ENCODE results near the gene RFTN2. TPM values are rescaled to one million over a fixed set of nuclear protein-coding genes. Genes with fewer than 3 reads are reported as not detected.
"Not testable (repeated sequence)": the region's sequence is repeated elsewhere in the genome, so short reads cannot be mapped to it uniquely, and the experiment has no call there.

Gene RFTN2
- total RNA-seq = 10 to 100 TPM in 1 of 2 donors, 1 to 10 TPM in 1; 5.4 to 11.4 TPM
- long read RNA-seq, donor 1, partial matches to known transcripts = 1 of 4 reads
- long read RNA-seq, donor 1, other reads (novel, unspliced or antisense) = 3 of 4 reads
- long read RNA-seq, donor 2, partial matches to known transcripts = 2 of 4 reads
- long read RNA-seq, donor 2, other reads (novel, unspliced or antisense) = 2 of 4 reads

- no peak for DNase-seq (ENCODE audit: low spot score)
- intact Hi-C loops (cut with DNase I) = no loop called here
These were observed at the start of gene RFTN2 for GRCh38 chr2:197675246-197675645. RFTN2 (minus strand) TSS chr2:197675587; CDS start chr2:197675458, 129 bp downstream.

DNA sequence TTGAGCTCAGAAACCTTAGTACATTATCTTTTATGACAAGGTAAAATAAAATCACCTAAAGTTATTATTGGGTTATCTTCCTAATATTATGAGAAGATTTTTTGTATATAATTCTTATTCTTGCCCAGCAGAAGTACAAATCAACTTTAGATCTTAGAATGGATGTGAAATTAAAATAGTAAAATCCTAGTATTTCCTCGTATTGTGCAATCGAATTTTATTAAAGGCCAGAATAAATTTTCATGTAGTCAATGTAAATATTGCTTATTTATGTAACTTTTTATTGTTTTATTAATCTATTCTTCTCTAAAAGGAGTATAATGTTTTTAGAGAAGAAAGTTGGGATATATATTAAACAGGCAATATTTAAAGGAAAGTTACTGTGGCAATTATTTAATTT is 42.5 kb upstream of the RFTN2 start:
- no peak for DNase-seq (ENCODE audit: low spot score)
- intact Hi-C loops (cut with DNase I) = no loop called here

DNA sequence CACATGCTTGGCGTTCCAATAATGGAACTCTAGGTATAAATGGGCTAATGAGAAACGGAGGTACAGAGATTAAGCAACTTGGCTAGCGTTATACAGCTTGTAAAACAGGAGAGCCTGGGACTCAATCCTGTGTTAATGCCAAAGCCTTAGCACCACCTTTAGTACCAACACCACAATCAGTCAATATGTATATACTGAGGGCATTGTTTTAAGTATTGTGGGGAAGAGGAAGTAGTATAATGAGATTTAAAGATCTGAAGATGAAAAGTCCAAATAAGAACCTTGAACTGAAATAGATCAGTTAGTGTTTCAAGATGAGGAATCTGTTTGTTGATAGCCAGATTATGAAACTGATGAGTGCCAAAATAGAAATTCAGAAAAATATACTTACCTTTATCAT is 37.9 kb upstream of the RFTN2 start:
- intact Hi-C loops (cut with DNase I) = no loop called here
- no peak for DNase-seq (ENCODE audit: low spot score)

DNA sequence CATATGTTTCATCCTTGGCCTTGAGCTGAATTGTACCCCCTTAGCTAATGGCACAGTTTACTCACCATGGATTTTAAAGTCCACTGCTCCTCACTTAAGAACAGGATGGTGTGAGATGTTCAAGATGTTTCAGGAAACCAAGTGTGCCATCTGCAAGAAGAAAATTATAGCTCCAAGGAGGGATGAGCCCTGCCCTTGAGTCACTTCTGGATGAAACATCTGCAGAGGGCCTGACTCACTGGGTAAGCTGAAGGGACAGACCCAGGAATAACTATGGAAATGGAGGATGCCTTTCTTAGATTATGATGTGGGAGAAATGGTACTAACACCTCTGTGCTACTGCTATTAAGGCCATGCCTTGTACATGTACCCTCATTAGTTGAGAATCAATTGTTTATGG is 36.2 kb upstream of the RFTN2 start:
- intact Hi-C loops (cut with DNase I) = no loop called here

DNA sequence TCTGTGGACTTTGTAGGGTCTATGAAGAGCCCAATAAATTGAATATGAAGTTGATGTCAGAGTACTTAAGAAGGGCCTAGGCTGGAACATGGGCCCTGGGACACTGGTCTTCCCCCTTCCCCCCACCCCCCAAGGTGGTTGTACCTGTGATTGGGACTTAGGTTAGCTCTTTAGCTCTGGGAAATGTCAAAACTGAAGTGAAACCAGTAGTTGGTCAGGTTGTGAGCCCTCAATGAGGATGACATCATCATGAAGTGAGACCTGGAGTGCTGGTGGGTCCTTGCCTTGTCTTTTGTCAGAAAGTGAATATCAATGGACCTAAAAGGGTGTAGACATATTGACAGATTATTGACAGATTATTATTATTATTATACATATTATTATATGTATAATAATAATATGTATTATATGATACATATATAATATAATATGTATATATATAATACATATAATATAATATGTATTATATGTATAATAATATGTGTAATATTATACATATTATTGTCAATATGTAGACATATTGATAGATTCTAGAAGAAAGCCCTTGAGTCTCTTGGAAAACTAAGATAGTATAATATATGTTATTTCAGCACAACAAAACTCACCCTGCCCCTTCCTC is 35.1 kb upstream of the RFTN2 start:
- no peak for DNase-seq (ENCODE audit: low spot score)
- intact Hi-C loops (cut with DNase I) = no loop called here

More for the DNA sequence above, 36.2 kb upstream of the RFTN2 start:
- no peak for DNase-seq (ENCODE audit: low spot score)

DNA sequence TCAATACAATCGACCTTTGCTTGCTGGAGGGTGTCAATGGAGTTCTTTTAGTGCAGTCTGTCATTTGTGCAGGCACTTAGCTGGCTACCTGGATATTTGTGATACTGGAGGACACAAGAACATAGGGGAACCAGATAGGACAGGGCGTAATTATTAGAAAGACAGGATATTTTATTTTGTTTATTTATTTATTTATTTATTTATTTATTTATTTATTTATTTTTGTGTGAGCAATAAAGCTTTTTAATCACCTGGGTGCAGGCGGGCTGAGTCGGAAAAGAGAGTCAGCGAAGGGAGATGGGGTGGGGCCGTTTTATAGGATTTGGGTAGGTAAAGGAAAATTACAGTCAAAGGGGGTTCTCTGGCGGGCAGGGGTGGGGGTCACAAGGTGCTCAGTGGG is 33.8 kb upstream of the RFTN2 start:
- DNase-seq (ENCODE audit: low spot score) = not testable (repeated sequence)
- intact Hi-C loops (cut with DNase I) = loop anchor here in 1 of 2 donors (10.0 kb wide), 1 partner anchor 194 kb away; the partner anchor contains the start of gene MOB4

GRCh38 chr2:197708331-197708730 is 32.9 kb upstream of the RFTN2 start:
- no peak for DNase-seq (ENCODE audit: low spot score)
- intact Hi-C loops (cut with DNase I) = loop anchor here in 1 of 2 donors (10.0 kb wide), 1 partner anchor 194 kb away; the partner anchor contains the start of gene MOB4

DNA sequence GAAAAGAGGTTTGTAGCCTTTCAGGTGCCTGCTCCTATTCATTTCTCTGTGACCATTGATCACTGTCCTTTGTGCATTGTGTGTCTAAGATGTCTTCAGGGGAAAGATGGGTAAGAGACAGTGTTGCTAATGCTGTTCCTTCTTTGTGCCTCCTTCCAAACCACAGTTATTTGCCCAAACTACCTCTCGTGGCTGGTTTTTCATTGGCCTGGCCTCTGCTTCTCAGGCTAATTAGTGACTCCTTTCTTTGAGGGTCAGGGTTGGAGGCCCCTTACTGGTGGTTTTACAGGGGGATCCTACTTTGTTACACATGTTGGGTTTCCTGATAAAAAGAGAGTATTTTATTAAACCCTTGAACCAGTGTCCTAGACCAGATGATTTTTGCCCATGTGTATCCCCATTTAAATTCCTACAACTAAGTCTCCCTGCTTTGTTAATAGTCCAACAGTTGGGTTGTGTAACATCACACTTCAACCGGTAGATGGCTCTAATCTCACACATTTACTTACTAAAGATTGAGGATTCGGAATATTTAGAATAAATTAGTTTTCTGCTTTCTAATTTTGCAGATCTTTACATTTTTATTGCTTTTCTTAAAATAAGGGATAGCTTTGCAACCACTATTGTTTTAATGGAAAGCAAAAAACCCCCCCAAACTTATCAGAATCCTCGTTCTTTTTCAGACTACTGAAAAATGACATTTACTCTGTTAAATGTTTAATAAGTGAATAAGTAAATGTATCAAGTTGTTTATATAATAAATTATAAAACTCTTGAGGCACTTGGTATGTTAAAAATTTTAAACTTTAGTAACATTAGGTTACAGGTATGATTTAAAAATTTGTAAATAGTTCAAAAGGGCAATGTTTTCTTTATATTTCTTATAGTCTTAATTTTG is 32.2 kb upstream of the RFTN2 start:
- intact Hi-C loops (cut with DNase I) = loop anchor here in 1 of 2 donors (10.0 kb wide), 1 partner anchor 193 kb away; the partner anchor contains the start of gene MOB4
- no peak for DNase-seq (ENCODE audit: low spot score)

DNA sequence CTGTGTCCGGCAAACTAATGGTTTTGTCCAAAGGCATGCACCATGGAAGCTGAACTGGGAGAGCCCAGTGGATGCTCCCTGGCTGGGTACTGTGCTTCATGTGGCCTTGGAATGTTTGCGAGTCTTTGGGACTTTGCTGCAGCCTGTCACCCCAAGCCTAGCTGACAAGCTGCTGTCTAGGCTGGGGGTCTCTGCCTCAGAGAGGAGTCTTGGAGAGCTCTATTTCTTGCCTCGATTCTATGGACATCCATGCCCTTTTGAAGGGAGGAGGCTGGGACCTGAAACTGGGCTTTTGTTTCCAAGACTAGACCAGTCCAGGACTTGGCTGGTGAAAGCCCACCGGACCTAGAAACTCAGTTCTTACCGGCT is 31.4 kb upstream of the RFTN2 start:
- intact Hi-C loops (cut with DNase I) = loop anchor here in 1 of 2 donors (10.0 kb wide), 1 partner anchor 192 kb away; the partner anchor contains the start of gene MOB4
- DNase-seq (ENCODE audit: low spot score) = no peak

- intact Hi-C loops (cut with DNase I) = loop anchor here in 1 of 2 donors (10.0 kb wide), 1 partner anchor 191 kb away; the partner anchor contains the start of gene MOB4
- DNase-seq (ENCODE audit: low spot score) = peak; percentile 83
These were observed 30.8 kb upstream of the RFTN2 start for GRCh38 chr2:197705912-197706838.

- DNase-seq (ENCODE audit: low spot score) = peak; percentile 99
- intact Hi-C loops (cut with DNase I) = loop anchor here in 1 of 2 donors (10.0 kb wide), 1 partner anchor 191 kb away; the partner anchor contains the start of gene MOB4
These were observed 29.9 kb upstream of the RFTN2 start, which contains the start of gene MARS2 for GRCh38 chr2:197705121-197705911. MARS2 (plus strand) TSS chr2:197705369; CDS start chr2:197705406, 37 bp downstream.

DNA sequence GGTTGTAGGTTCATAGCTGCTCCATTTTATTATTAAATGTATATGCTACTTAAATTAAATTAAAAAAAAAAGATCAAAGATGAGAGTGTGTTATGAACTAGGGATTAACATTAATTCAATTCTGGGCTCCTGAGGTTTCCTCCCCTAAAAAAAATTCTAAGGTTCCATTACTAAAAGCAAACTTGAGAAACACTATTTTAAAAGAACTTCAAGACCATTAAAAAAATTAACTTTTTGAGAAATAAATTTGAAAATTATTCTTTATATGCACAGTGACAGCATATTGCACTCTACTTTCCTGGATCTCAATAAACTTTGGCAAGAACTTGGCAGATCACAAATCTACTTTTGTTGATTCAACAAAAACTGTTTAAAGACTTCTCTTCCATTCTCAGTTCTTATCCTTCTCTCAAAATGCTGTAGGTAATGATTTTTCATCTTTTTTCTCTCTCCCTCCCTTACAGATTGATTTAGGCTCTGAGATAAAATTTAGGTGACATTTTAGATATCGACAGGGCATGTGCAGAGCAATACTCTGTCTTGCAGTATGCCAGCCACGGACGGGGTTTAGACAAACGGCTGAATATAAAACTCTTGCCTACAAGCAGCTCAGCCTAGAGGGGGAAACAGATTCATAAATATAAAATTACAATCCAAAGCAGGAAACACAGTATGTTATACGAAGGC is 29.2 kb upstream of the RFTN2 start:
- DNase-seq (ENCODE audit: low spot score) = no peak
- intact Hi-C loops (cut with DNase I) = loop anchor here in 1 of 2 donors (10.0 kb wide), 1 partner anchor 190 kb away; the partner anchor contains the start of gene MOB4

DNA sequence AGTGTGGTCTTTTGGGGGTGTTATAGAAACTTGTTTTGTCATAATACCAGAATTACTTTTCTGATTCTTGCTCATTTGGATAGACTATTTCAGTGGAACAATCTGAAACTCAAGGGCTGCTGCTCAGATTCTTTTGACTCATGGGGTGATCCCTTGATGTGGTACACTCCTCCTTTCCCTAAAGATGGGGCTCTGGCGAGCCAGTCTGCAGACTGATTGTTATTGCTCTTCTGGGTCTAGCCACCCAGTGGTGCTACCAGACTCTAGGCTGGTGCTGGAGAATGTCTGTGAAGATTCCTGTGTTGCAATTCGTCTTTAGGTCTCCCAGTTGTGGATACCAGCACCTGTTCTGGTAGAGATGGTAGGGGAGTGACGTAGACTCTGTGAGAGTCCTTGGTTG is 25.6 kb upstream of the RFTN2 start:
- intact Hi-C loops (cut with DNase I) = loop anchor here in 1 of 2 donors (10.0 kb wide), 1 partner anchor 186 kb away; the partner anchor contains the start of gene MOB4
- DNase-seq (ENCODE audit: low spot score) = no peak

- intact Hi-C loops (cut with DNase I) = loop anchor here in 1 of 2 donors (10.0 kb wide), 1 partner anchor 185 kb away; the partner anchor contains the start of gene MOB4
- DNase-seq (ENCODE audit: low spot score) = not testable (repeated sequence)
These were observed 24.3 kb upstream of the RFTN2 start for GRCh38 chr2:197699724-197700123.

- DNase-seq (ENCODE audit: low spot score); intact Hi-C loops (cut with DNase I): not testable (repeated sequence)
These were observed 21.2 kb upstream of the RFTN2 start for GRCh38 chr2:197696571-197696970.

DNA sequence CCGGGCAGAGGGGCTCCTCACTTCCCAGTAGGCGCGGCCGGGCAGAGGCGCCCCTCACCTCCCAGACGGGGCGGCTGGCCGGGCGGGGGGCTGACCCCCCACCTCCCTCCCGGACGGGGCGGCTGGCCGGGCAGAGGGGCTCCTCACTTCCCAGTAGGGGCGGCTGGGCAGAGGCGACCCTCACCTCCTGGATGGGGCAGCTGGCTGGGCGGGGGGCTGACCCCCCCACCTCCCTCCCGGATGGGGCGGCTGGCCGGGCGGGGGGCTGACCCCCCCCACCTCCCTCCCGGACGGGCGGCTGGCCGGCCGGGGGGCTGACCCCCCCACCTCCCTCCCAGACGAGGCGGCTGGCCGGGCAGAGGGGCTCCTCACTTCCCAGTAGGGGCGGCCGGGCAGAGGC is 20.6 kb upstream of the RFTN2 start:
- intact Hi-C loops (cut with DNase I); DNase-seq (ENCODE audit: low spot score): not testable (repeated sequence)

GRCh38 chr2:197695206-197695605 is 19.8 kb upstream of the RFTN2 start:
- DNase-seq (ENCODE audit: low spot score); intact Hi-C loops (cut with DNase I): not testable (repeated sequence)
